ENCODE results near the gene COX6B2. TPM values are rescaled to one million over a fixed set of nuclear protein-coding genes. Genes with fewer than 3 reads are reported as not detected.
"Not testable (repeated sequence)": the region's sequence is repeated elsewhere in the genome, so short reads cannot be mapped to it uniquely, and the experiment has no call there.

COX6B2 gene
- total and polyA plus RNA-seq, 2 of the 8 experiments (the other 6 are each of a cell fraction or from before 2014, with no cell fraction given): 4.9 to 6.4 TPM

- no peak for TF ChIP-seq ZNF274 (IDR thresholded peaks at IDR 0.05; ENCODE audit: borderline replicate concordance, extremely low read depth, low read length)
Measured at GRCh38 chr19:55402509-55402908, 48.0 kb upstream of the COX6B2 start (continued).

- H2BK5ac ChIP-seq (ENCODE audit: low read depth, low read length); H4K5ac ChIP-seq (ENCODE audit: insufficient read length, low read depth, low read length); H3K56ac ChIP-seq (replicated peaks; ENCODE audit: insufficient read length, low read depth, low read length); H4K91ac ChIP-seq (replicated peaks; ENCODE audit: insufficient read length, low read length); H3K23ac ChIP-seq (ENCODE audit: insufficient read length); H3K23me2 ChIP-seq (ENCODE audit: low read depth, low read length); H3K4me1 ChIP-seq (replicated peaks in 1 of 4; ENCODE audit: control insufficient read depth in 3 of 4, insufficient read depth in 4 of 4, low read length in 3 of 4); H3K27me3 ChIP-seq (replicated peaks in 1 of 4; ENCODE audit: control insufficient read depth in 3 of 4, extremely low read depth in 1 of 4, insufficient read depth in 3 of 4, low read length in 3 of 4); H3K18ac ChIP-seq (ENCODE audit: extremely low read depth, low read length); H3K27ac ChIP-seq (ENCODE audit: low read depth, low read length); FAIRE-seq; H4K8ac ChIP-seq (ENCODE audit: extremely low read depth, insufficient read depth, low read length); H3K14ac ChIP-seq (ENCODE audit: insufficient read length); H3K4ac ChIP-seq (replicated peaks; ENCODE audit: insufficient read length, low read depth, low read length); H3K9ac ChIP-seq (replicated peaks in 1 of 4; ENCODE audit: extremely low read depth in 1 of 4, low read depth in 3 of 4, low read length in 3 of 4); H3K9me3 ChIP-seq (ENCODE audit: insufficient read depth in 2 of 2, low read depth in 1 of 2, low read length in 1 of 2); H3K4me3 ChIP-seq (ENCODE audit: extremely low read depth in 1 of 4, insufficient read depth in 2 of 4, low read depth in 3 of 4, low read length in 4 of 4); DNase-seq (ENCODE audit: low read depth in 1 of 2, low spot score in 2 of 2); H2BK12ac ChIP-seq (ENCODE audit: low read depth, low read length); H2AFZ ChIP-seq (ENCODE audit: low read length); H2BK15ac ChIP-seq (ENCODE audit: low read length); H3K79me1 ChIP-seq (ENCODE audit: low read depth, low read length); H2AK5ac ChIP-seq (ENCODE audit: low read depth, low read length); H3K4me2 ChIP-seq (ENCODE audit: insufficient read depth in 1 of 2, low read depth in 2 of 2, low read length in 2 of 2); H2BK20ac ChIP-seq (ENCODE audit: low read length); H2BK120ac ChIP-seq (replicated peaks; ENCODE audit: low read depth, low read length): not testable (repeated sequence)
- peaks cover 33 to 38% of the 10 kb centered on the region in 2 experiments for H4K20me1 ChIP-seq (replicated peaks in 1 of 2; ENCODE audit: control insufficient read depth in 1 of 2, insufficient read depth in 2 of 2, low read length in 2 of 2)
- H3K79me2 ChIP-seq (ENCODE audit: control insufficient read depth in 1 of 2, insufficient read depth in 2 of 2, low read length in 2 of 2): peaks cover 4 to 23% of the 10 kb centered on the region in 2 experiments
- 83% methylated on average over 1 of the region's 28 CpGs; no CpG with 5 or more reads in 1 of the 2 experiments for WGBS, 2 experiments (ENCODE audit: extremely low coverage in 1 of 2, insufficient coverage in 1 of 2, insufficient read length in 1 of 2, insufficient replicate concordance in 2 of 2, low coverage in 1 of 2, low lambda C conversion rate in 2 of 2, missing lambda C conversion rate in 1 of 2)
- CTCF ChIA-PET (ENCODE audit: partially characterized antibody): interaction anchor here (0.9 to 5.6 kb wide), 3 partner anchors 12 to 38 kb away, joined by 3 to 39 read pairs (median 16); no protein-coding TSS in a partner anchor
- H3K36me3 ChIP-seq (ENCODE audit: control insufficient read depth in 2 of 4, insufficient read depth in 4 of 4, low read length in 3 of 4): peaks cover 27 to 59% (median 47%) of the 10 kb centered on the region in 4 experiments
- POLR2A ChIA-PET (ENCODE audit: partially characterized antibody): interaction anchor here (1.1 to 34.6 kb wide), 9 partner anchors 7 to 260 kb away, joined by 3 to 874 read pairs (median 4); partner anchors contain the start of genes RPL28, SSC5D, TMEM238 and UBE2S
Measured at GRCh38 chr19:55401390-55401789, 46.9 kb upstream of the COX6B2 start.

All from H1 (cell line).